ENCODE results near the gene CCDC183.

Gene CCDC183

DNA sequence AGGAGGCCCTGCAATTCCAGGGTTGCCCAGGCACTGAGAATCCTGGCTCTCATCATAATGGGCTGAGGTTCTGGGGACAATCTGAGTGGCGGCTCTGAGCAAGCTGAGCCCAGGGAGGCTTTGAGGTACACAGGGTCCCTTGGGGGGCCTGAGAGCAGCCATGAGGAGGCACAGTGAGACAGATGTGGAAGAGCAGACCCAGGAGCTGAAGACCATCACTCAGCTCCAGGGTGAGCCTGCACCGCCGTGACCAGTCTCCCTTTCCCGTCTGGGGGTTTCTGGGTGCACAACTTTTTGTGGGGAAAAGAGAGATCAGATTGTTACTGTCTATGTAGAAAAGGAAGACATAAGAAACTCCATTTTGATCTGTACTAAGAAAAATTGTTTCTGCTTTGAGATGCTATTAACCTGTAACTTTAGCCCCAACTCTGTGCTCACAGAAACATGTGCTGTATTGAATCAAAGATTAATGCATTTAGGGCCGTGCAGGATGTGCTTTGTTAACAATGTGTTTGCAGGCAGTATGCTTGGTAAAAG lies at the start of gene CCDC183:
Gene CCDC183 (plus strand): TSS at position 101 of the 537 bp plus-strand sequence. CDS start 60 bp downstream, at position 161.
- TF ChIP-seq, protein P1, sequence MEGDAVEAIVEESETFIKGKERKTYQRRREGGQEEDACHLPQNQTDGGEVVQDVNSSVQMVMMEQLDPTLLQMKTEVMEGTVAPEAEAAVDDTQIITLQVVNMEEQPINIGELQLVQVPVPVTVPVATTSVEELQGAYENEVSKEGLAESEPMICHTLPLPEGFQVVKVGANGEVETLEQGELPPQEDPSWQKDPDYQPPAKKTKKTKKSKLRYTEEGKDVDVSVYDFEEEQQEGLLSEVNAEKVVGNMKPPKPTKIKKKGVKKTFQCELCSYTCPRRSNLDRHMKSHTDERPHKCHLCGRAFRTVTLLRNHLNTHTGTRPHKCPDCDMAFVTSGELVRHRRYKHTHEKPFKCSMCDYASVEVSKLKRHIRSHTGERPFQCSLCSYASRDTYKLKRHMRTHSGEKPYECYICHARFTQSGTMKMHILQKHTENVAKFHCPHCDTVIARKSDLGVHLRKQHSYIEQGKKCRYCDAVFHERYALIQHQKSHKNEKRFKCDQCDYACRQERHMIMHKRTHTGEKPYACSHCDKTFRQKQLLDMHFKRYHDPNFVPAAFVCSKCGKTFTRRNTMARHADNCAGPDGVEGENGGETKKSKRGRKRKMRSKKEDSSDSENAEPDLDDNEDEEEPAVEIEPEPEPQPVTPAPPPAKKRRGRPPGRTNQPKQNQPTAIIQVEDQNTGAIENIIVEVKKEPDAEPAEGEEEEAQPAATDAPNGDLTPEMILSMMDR (IDR thresholded peaks at IDR 0.05; ENCODE audit: insufficient read depth, low read length, poor library complexity, severe bottlenecking), result no peak
- H3K4me3 ChIP-seq (replicated peaks; ENCODE audit: low read depth, low read length), result no peak within 1 kb of the TSS
- H3K36me3 ChIP-seq (ENCODE audit: control insufficient read depth, insufficient read depth, low read length), result no peaks in the 10 kb centered on the region; the same call in 1 of the 2 replicates
- H3K27me3 ChIP-seq (replicated peaks; ENCODE audit: control insufficient read depth, insufficient read depth, low read length), result peaks cover 2% of the 10 kb centered on the region
- DNase-seq (ENCODE audit: extremely low read depth, insufficient read length), result no peak

DNA sequence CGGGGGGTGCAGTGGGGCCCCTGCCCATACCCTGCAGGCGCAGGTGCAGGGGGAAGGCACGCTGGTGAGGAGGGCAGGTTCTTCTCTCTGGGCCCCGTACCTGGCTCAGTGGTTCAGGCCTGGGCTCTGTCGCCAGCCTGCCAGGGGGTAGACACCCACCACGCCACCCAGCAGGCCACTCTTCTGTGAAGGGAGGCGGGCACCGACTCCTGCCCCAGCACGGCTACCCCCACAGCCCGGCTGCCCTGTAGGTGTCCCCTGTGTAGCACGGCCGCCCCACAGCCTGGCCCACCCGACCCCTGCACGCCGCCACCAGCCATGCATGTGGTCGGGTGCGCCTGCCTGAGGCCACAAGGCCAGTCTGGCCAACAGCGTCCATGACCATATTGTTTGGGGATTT lies 49.5 kb upstream of the CCDC183 start:
- TF ChIP-seq, protein P1 (IDR thresholded peaks at IDR 0.05; ENCODE audit: insufficient read depth, low read length, poor library complexity, severe bottlenecking), result no peak
- Histone ChIP-seq H3K4me3 (replicated peaks; ENCODE audit: low read depth, low read length) (no peak overlapping the region), H3K27me3 (replicated peaks; ENCODE audit: control insufficient read depth, insufficient read depth, low read length) (no peaks in the 10 kb centered on the region; the same call in 1 of the 2 replicates), H3K36me3 (ENCODE audit: control insufficient read depth, insufficient read depth, low read length) (no peaks in the 10 kb centered on the region)
- DNase-seq (ENCODE audit: extremely low read depth, insufficient read length), result no peak

DNA sequence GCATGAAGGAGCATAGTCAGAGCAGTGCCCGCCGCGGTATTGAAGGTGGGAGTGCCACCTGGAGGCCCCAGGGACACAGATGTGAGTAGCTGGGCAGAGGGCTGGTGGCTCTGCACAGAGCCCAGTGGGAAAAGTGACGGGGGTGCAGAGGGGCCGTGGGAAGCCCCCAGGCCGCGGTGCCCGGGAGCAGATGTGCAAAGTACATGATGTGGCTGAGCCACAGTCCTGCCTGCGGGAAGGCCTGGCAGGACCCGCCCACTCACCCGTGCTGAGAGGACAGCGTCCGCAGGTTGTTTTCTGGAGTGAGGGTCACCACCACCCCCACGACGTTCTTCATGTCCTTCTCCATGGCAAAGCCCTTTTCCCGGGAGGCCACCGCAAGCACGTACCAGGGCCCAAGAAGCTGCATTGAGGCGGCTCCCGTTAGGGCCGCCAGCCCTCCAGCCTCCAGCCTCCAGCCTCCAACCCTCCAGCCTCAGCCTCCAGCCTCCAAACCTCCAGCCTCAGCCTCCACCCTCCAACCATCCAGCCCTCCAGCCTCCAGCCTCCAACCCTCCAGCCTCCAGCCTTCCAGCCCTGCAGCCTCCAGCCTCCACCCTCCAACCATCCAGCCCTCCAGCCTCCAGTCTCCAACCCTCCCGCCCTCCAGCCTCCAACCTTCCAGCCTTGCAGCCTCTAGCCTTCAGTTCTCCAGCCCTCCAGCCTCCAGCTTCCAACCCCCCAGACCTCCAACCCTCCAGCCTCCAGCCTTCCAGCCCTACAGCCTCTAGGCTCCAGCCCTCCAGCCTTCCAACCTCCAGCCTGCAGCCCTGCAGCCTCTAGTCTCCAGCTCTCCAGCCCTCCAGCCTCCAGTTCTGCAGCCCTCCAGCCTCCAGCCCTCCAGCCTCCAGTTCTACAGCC lies 48.7 kb upstream of the CCDC183 start:
- DNase-seq (ENCODE audit: extremely low read depth, insufficient read length), result no peak
- no peaks in the 10 kb centered on the region; the same call in 1 of the 2 replicates for H3K27me3 ChIP-seq (replicated peaks; ENCODE audit: control insufficient read depth, insufficient read depth, low read length)
- no peak overlapping the region for H3K4me3 ChIP-seq (replicated peaks; ENCODE audit: low read depth, low read length)
- TF ChIP-seq, protein P1 (IDR thresholded peaks at IDR 0.05; ENCODE audit: insufficient read depth, low read length, poor library complexity, severe bottlenecking), result no peak
- H3K36me3 ChIP-seq (ENCODE audit: control insufficient read depth, insufficient read depth, low read length), result no peaks in the 10 kb centered on the region

DNA sequence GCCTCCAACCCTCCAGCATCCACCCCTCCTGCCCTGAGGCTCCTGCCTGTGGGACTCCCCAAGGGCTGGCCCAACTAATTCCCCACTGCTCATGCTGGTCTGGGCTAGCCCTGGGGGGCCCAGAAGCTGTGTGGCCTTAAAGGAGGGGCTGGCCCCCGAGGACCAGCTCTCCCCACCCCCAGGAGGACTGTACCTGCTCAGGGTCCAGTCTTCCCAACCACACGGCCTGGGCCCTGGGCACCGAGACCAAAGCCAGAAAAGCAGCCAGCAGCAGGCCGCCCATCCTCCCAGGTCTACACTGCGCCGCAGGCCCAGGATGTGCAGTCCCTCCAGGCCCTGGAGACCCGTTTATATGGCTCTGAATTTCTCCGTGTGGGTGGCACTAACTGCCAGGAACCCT lies 47.9 kb upstream of the CCDC183 start, which contains the start of gene LCN6:
Gene LCN6 (minus strand): TSS at position 325 of the 400 bp plus-strand sequence. CDS start 42 bp downstream, at position 283.
- no peak for DNase-seq (ENCODE audit: extremely low read depth, insufficient read length)
- TF ChIP-seq, protein P1 (IDR thresholded peaks at IDR 0.05; ENCODE audit: insufficient read depth, low read length, poor library complexity, severe bottlenecking), result no peak
- Histone ChIP-seq H3K36me3 (ENCODE audit: control insufficient read depth, insufficient read depth, low read length) (no peaks in the 10 kb centered on the region), H3K4me3 (replicated peaks; ENCODE audit: low read depth, low read length) (no peak within 1 kb of the TSS), H3K27me3 (replicated peaks; ENCODE audit: control insufficient read depth, insufficient read depth, low read length) (no peaks in the 10 kb centered on the region; the same call in 1 of the 2 replicates)

DNA sequence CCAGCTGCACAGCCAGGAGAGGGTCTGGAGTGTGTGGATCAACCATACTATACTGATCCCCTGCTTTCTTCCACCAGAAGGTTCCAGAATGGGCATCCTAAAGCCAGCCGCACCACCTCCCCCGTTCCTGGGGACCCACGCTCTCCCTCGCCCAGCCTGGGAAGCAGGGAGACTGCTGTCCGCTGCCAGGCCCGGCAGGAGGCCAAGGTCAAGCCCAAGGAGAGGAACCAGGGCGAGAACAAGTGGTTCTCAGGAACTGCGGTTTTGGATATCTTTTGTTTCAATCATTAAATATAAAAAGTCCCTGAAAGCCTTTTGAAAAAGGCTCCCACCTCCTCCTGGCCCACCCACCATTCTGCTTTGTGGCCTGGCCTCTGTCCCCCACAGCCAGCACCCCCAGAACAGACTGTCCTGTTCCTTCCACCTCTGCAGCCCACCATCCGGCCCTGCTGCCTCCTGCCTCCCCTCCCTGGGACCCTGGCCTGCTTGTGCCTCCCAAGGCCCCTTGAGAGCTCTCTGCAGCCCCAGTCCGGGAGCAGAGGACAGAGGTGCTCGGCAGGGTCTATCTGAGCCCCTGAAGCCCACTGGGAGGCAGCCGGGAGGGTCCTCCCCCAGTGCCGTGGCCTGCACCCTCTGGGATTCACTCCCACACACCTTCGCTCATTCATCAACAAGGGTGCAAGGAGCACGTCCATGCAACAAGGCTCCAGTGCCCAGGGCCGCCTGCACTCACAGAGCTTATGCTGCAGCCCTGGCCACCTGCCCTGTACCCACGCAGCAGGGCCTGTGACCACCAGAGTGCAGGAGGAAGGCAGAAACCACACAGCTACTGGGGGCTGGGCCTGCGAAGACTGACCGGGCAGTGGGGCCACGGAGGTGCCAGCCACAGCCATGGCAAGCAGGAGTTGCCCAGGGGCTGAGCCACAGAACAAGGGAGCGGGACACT lies 47.2 kb upstream of the CCDC183 start:
- Histone ChIP-seq H3K27me3 (replicated peaks; ENCODE audit: control insufficient read depth, insufficient read depth, low read length) (no peaks in the 10 kb centered on the region; the same call in 1 of the 2 replicates), H3K4me3 (replicated peaks; ENCODE audit: low read depth, low read length) (no peak overlapping the region), H3K36me3 (ENCODE audit: control insufficient read depth, insufficient read depth, low read length) (no peaks in the 10 kb centered on the region)
- no peak for DNase-seq (ENCODE audit: extremely low read depth, insufficient read length)
- TF ChIP-seq, protein P1 (IDR thresholded peaks at IDR 0.05; ENCODE audit: insufficient read depth, low read length, poor library complexity, severe bottlenecking), result no peak

All from GM06990 (cell line).